Chondrocyte (in vitro differentiated cells): ENCODE results near the gene SULT2B1. TPM values are rescaled to one million over a fixed set of nuclear protein-coding genes. Genes with fewer than 3 reads are reported as not detected.

ENCODE experiments used
- DNase-seq: peaks from one replicate; pipeline ENCODE4 v3.0.0; 2021; ENCODE audit warnings: mixed read lengths, low spot score
- H3K27ac Mint-ChIP-seq: one replicate; pipeline ENCODE4 v1.8.0; 2021; ENCODE audit warnings: mild to moderate bottlenecking, moderate library complexity, mixed read lengths; ENCODE audit not compliant: unreplicated experiment
- H3K27me3 Mint-ChIP-seq: 2 replicates; pipeline ENCODE4 v1.8.0; 2021; ENCODE audit warnings: low read depth, mixed read lengths
- H3K36me3 Mint-ChIP-seq: 2 replicates; pipeline ENCODE4 v1.8.0; 2021; ENCODE audit warnings: low read depth, mixed read lengths
- H3K4me1 Mint-ChIP-seq: 2 replicates; pipeline ENCODE4 v1.8.0; 2021; ENCODE audit warnings: low read depth, mild to moderate bottlenecking, mixed read lengths
- H3K4me3 Mint-ChIP-seq: one replicate; pipeline ENCODE4 v1.8.0; 2021; ENCODE audit warnings: mild to moderate bottlenecking, moderate library complexity, mixed read lengths; ENCODE audit not compliant: unreplicated experiment
- H3K9me3 Mint-ChIP-seq: 2 replicates; pipeline ENCODE4 v1.8.0; 2021; ENCODE audit warnings: low read depth, mixed read lengths
- CTCF ChIP-seq: fragments of 200-600 bp; sonication (generic); IDR thresholded peaks from 2 replicates; pipeline ENCODE4 v1.5.0; 2021; ENCODE audit warnings: antibody characterized with exemption, mild to moderate bottlenecking, moderate library complexity
- total RNA-seq: library from RNA; stranded (reverse); gene quantifications from 3 replicates; pipeline ENCODE4 v1.2.1, GENCODE V29; 2021

SULT2B1 gene
- total RNA-seq, 1 donor from 2014 or later: 0.22 TPM

GRCh38 chr19:48596679-48597465, 44.9 kb downstream of the SULT2B1 start:
- H3K27me3 Mint-ChIP-seq: peaks cover 4% of the 10 kb centered on the region
- TF ChIP-seq CTCF: no peak
- no peaks in the 10 kb centered on the region for H3K9me3 Mint-ChIP-seq
- no peaks in the 10 kb centered on the region for H3K4me1 Mint-ChIP-seq
- no peak for DNase-seq
- H3K36me3 Mint-ChIP-seq: no peaks in the 10 kb centered on the region
- H3K4me3 Mint-ChIP-seq: no peak overlapping the region
- no peak overlapping the region for H3K27ac Mint-ChIP-seq

- no peak overlapping the region for H3K4me3 Mint-ChIP-seq
- no peaks in the 10 kb centered on the region for H3K4me1 Mint-ChIP-seq
- no peak overlapping the region for H3K27ac Mint-ChIP-seq
- TF ChIP-seq CTCF: no peak
- no peaks in the 10 kb centered on the region for H3K36me3 Mint-ChIP-seq
- peaks cover 4% of the 10 kb centered on the region for H3K27me3 Mint-ChIP-seq
- DNase-seq: no peak
- no peaks in the 10 kb centered on the region for H3K9me3 Mint-ChIP-seq
These were observed 47.2 kb downstream of the SULT2B1 start for GRCh38 chr19:48598996-48599700.

GRCh38 chr19:48600679-48601417, 48.9 kb downstream of the SULT2B1 start:
- H3K4me3 Mint-ChIP-seq: no peak overlapping the region
- no peaks in the 10 kb centered on the region for H3K4me1 Mint-ChIP-seq
- peaks cover 4% of the 10 kb centered on the region for H3K27me3 Mint-ChIP-seq
- H3K36me3 Mint-ChIP-seq: no peaks in the 10 kb centered on the region
- H3K27ac Mint-ChIP-seq: no peak overlapping the region
- TF ChIP-seq CTCF: no peak
- DNase-seq: no peak
- H3K9me3 Mint-ChIP-seq: no peaks in the 10 kb centered on the region

- no peak for DNase-seq
These were observed 51.0 kb downstream of the SULT2B1 start for GRCh38 chr19:48603001-48603400.

More at GRCh38 chr19:48603001-48603400, 51.0 kb downstream of the SULT2B1 start:
- no peak for TF ChIP-seq CTCF
- H3K4me1 Mint-ChIP-seq: no peaks in the 10 kb centered on the region
- H3K27me3 Mint-ChIP-seq: peaks cover 4% of the 10 kb centered on the region
- H3K4me3 Mint-ChIP-seq: no peak overlapping the region
- no peaks in the 10 kb centered on the region for H3K9me3 Mint-ChIP-seq
- H3K27ac Mint-ChIP-seq: no peak overlapping the region
- H3K36me3 Mint-ChIP-seq: no peaks in the 10 kb centered on the region
